Tibial nerve (tissue), 4 donors: ENCODE data around the gene PPP4R4.

Experiments
- EP300 ChIP-seq, 2 donors: sonication (generic); formaldehyde crosslinking; IDR thresholded peaks; one replicate each; pipeline ENCODE4 v1.6.1; 2017; ENCODE audit warnings: antibody characterized with exemption in 2 of 2, mild to moderate bottlenecking in 1 of 2
- POLR2A ChIP-seq, 2 donors: fragments of 450-650 bp; IDR thresholded peaks; one replicate each; pipeline ENCODE4 v1.6.1; 2017; ENCODE audit warnings: antibody characterized with exemption in 2 of 2, mild to moderate bottlenecking in 2 of 2, moderate library complexity in 2 of 2
- TF ChIP-seq, protein P1 (sequence below), 5 experiments: fragments of 200-600 bp in 3 of 5; fragments of 450-650 bp in 2 of 5; sonication (generic) in 3 of 5; IDR thresholded peaks; one replicate each; pipeline ENCODE4 v1.5.1; 2016 to 2019; ENCODE audit warnings: antibody characterized with exemption in 5 of 5, mild to moderate bottlenecking in 3 of 5, moderate library complexity in 2 of 5

DNA sequence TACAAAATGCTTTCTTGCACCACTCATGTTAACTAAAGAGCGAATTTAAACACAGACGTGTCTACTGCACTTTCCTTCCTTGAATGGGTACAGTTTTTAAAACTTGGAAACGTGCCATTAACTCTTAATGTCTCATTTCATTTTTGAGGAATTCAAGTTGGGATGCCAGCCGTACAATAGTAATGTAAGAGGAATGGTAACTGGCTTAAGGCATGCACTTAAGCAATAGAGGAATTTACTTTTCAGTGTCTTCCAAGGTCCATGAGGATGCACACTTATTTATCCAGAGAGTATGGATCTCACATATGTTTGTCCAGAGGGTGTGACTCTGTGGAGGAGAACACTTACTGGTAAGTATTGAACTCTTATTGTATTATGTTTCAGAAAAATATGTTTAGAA, 52.9 kb downstream of the PPP4R4 start:
- TF ChIP-seq, protein P1, sequence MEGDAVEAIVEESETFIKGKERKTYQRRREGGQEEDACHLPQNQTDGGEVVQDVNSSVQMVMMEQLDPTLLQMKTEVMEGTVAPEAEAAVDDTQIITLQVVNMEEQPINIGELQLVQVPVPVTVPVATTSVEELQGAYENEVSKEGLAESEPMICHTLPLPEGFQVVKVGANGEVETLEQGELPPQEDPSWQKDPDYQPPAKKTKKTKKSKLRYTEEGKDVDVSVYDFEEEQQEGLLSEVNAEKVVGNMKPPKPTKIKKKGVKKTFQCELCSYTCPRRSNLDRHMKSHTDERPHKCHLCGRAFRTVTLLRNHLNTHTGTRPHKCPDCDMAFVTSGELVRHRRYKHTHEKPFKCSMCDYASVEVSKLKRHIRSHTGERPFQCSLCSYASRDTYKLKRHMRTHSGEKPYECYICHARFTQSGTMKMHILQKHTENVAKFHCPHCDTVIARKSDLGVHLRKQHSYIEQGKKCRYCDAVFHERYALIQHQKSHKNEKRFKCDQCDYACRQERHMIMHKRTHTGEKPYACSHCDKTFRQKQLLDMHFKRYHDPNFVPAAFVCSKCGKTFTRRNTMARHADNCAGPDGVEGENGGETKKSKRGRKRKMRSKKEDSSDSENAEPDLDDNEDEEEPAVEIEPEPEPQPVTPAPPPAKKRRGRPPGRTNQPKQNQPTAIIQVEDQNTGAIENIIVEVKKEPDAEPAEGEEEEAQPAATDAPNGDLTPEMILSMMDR (IDR thresholded peaks at IDR 0.05) = no peak
- TF ChIP-seq EP300 (IDR thresholded peaks at IDR 0.05) (no peak), POLR2A (IDR thresholded peaks at IDR 0.05) (no peak)
